ENCODE measurements around the gene PYROXD2.

DNA sequence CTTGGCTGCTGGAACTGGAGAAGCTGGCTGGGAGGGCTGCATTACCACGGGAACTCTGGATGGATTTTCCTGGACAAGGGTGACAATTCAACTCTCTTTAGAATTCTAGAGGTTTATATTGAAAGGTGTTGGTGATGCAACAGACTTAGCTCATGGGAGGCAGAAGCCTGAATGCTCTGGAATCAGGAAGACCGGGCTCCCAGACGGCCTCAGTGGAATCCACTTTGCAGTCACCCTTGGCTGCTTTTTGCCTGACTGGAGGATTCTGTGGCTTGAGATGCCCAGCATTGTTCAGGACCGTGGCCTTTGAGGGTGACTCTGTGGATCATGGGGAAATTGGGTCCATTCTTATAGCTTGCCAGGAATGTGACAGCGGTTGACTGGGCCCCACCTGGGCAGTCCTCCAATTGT lies 32.3 kb downstream of the PYROXD2 start:
- TF ChIP-seq, protein P1, sequence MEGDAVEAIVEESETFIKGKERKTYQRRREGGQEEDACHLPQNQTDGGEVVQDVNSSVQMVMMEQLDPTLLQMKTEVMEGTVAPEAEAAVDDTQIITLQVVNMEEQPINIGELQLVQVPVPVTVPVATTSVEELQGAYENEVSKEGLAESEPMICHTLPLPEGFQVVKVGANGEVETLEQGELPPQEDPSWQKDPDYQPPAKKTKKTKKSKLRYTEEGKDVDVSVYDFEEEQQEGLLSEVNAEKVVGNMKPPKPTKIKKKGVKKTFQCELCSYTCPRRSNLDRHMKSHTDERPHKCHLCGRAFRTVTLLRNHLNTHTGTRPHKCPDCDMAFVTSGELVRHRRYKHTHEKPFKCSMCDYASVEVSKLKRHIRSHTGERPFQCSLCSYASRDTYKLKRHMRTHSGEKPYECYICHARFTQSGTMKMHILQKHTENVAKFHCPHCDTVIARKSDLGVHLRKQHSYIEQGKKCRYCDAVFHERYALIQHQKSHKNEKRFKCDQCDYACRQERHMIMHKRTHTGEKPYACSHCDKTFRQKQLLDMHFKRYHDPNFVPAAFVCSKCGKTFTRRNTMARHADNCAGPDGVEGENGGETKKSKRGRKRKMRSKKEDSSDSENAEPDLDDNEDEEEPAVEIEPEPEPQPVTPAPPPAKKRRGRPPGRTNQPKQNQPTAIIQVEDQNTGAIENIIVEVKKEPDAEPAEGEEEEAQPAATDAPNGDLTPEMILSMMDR (IDR thresholded peaks at IDR 0.05; ENCODE audit: low read depth, low read length): no peak
- TF ChIP-seq EZH2phosphoT487 (IDR thresholded peaks at IDR 0.05; ENCODE audit: low read depth): no peak
